Prostate gland (tissue), 2 donors: ENCODE data around the gene CMKLR1. TPM values are rescaled to one million over a fixed set of nuclear protein-coding genes. Genes with fewer than 3 reads are reported as not detected.

Experiments
- DNase-seq: peaks from one replicate; pipeline ENCODE4 v3.0.0-alpha.2; 2019; ENCODE audit warnings: low spot score
- H3K27ac ChIP-seq, 2 donors: fragments of 200-600 bp; sonication (generic); 2 replicates each; pipeline ENCODE4 v1.5.1; 2017 to 2019
- H3K27me3 ChIP-seq: fragments of 200-600 bp; sonication (generic); replicated peaks from 2 replicates; pipeline ENCODE4 v1.5.1; 2019; ENCODE audit not compliant: insufficient read depth
- H3K36me3 ChIP-seq, 2 donors: fragments of 200-600 bp; sonication (generic); 1 replicate in 1 of 2; 2 replicates in 1 of 2; pipeline versions ENCODE4 v1.5.1 to v1.8.1; 2017 to 2019
- H3K4me1 ChIP-seq: fragments of 200-600 bp; sonication (generic); replicated peaks from 2 replicates; pipeline ENCODE4 v1.5.1; 2019
- H3K4me3 ChIP-seq, 2 donors: fragments of 200-600 bp; sonication (generic); 2 replicates each; pipeline ENCODE4 v1.5.1; 2017 to 2019
- H3K9me3 ChIP-seq: fragments of 200-600 bp; sonication (generic); 2 replicates; pipeline ENCODE4 v1.5.1; 2017
- CTCF ChIP-seq, 4 experiments: fragments of 200-600 bp in 2 of 4; fragments of 450-650 bp in 2 of 4; sonication (generic) in 2 of 4; IDR thresholded peaks; 1 replicate in 3 of 4; 2 replicates in 1 of 4; pipeline ENCODE4 v1.5.1; 2016 to 2019; ENCODE audit warnings: antibody characterized with exemption in 4 of 4, mild to moderate bottlenecking in 2 of 4, moderate library complexity in 2 of 4
- POLR2A ChIP-seq: fragments of 450-650 bp; IDR thresholded peaks from one replicate; pipeline ENCODE4 v1.6.1; 2016; ENCODE audit warnings: antibody characterized with exemption, mild to moderate bottlenecking
- POLR2AphosphoS5 ChIP-seq: sonication (generic); formaldehyde crosslinking; IDR thresholded peaks from one replicate; pipeline ENCODE4 v1.6.1; 2017; ENCODE audit warnings: antibody characterized with exemption
- WGBS: methylation state at CpG from one replicate; pipeline ENCODE4 v1.1.5; 2018; 5-methylcytosine and 5-hydroxymethylcytosine counted together
- intact Hi-C: fragments of 100-400 bp; cut with DNase I; formaldehyde crosslinking; loops from one replicate; pipeline ENCODE4 v1.14.2; 2022
- total RNA-seq, 2 donors: library from RNA; depleted of rRNA; stranded (reverse); fragments of >200 nt; gene quantifications; one replicate each; pipeline ENCODE4 v1.1.0, GENCODE V29; 2016

CMKLR1 gene
- total RNA-seq, 2 donors from 2014 or later, result 3.3 to 9.1 TPM

DNA sequence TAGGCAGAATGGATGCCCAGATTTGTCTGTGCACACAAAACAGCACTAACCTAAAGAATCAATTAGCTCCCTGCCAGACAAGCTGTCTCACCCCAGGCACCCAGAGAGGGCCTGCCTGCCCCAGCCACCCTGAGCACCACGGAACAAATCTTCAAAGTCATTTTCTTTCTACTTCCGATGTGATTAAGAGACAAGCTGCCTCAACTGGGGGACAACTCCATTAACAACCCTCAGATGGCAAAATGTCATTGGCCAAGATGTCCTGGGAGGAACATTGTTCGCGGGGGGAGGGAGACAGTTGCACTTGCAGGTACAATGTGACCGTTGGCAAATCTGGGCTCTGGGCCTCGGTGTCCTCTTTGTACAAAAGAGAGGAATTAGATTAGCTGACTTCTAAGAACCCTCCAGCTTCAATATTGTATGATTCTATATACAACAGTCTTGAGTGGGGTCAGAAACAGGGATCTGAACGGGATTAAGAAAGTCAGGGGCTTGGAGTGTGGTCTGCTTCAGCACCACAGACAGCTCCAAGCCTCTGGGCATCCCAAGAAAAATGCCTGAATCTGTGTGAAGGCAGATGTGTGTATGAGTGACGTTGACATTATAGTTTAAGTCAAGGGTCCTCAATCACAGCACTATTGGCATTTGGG lies 42.8 kb upstream of the CMKLR1 start:
- WGBS, result 47% methylated on average over 8 of the region's 8 CpGs
- Histone ChIP-seq H3K4me1 (no peaks in the 10 kb centered on the region), H3K4me3 (no peak overlapping the region), H3K36me3 (no peaks in the 10 kb centered on the region), H3K27me3 (no peaks in the 10 kb centered on the region), H3K9me3 (no peaks in the 10 kb centered on the region), H3K27ac (no peak overlapping the region)
- no peak for DNase-seq
- TF ChIP-seq CTCF (IDR thresholded peaks at IDR 0.05), result no peak
- no peak for TF ChIP-seq POLR2A
- TF ChIP-seq POLR2AphosphoS5, result no peak
- intact Hi-C loops, result no loop called here

GRCh38 chr12:108380382-108380781 lies 41.3 kb upstream of the CMKLR1 start:
- intact Hi-C loops, result no loop called here
- Histone ChIP-seq H3K36me3 (no peaks in the 10 kb centered on the region), H3K27me3 (no peaks in the 10 kb centered on the region), H3K9me3 (no peaks in the 10 kb centered on the region), H3K27ac (no peak overlapping the region), H3K4me3 (no peak overlapping the region), H3K4me1 (no peaks in the 10 kb centered on the region)
- TF ChIP-seq POLR2A, result no peak
- no peak for TF ChIP-seq POLR2AphosphoS5
- TF ChIP-seq CTCF (IDR thresholded peaks at IDR 0.05), result no peak
- no peak for DNase-seq

DNA sequence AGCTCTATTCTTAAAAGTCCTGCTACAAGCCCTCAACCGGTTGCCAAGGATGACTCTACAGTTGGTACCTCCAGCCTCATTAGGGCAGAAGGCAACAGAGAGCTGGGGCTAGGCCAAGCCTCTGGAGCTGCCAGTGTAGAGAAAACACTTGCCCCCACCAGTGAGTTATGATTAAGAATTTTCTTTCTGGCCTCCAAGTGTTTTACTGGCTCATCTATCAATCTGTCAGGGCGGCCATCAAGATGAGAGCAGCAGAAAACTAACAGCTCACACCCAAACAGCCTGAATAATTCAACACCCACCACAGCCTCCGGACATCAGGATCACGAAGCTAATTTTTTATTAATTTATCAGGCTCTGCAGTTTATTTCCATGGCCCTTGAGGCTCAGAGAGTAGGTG lies 40.7 kb upstream of the CMKLR1 start:
- no peaks in the 10 kb centered on the region for H3K36me3 ChIP-seq
- 84% methylated on average over 4 of the region's 4 CpGs for WGBS
- no peak for DNase-seq
- H3K4me3 ChIP-seq, result no peak overlapping the region
- no peaks in the 10 kb centered on the region for H3K27me3 ChIP-seq
- no peaks in the 10 kb centered on the region for H3K4me1 ChIP-seq
- no peak for TF ChIP-seq POLR2AphosphoS5
- no peak for TF ChIP-seq POLR2A
- no peak for TF ChIP-seq CTCF (IDR thresholded peaks at IDR 0.05)
- no peak overlapping the region for H3K27ac ChIP-seq
- no peaks in the 10 kb centered on the region for H3K9me3 ChIP-seq
- intact Hi-C loops, result no loop called here

DNA sequence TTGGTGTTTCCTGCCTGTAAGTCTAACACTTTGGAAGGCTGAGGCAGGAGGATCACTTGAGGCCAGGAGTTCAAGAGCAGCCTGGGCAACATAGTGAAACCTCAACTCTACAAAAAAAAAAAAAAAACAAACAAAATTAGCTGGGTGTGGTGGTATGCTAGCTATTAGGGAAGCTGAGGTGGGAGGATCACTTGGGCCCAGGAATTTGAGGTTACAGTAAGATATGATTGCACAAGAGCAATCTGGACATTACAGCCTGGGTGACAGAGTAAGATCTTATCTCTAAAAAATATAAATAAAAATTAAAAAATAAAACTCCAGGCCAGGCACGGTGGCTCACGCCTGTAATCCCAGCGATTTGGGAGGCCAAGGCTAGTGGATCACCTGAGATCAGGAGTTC lies 39.8 kb upstream of the CMKLR1 start:
- no peaks in the 10 kb centered on the region for H3K27me3 ChIP-seq
- WGBS, result 78% methylated on average over 3 of the region's 3 CpGs
- no peak overlapping the region for H3K27ac ChIP-seq
- no peaks in the 10 kb centered on the region for H3K4me1 ChIP-seq
- H3K36me3 ChIP-seq, result no peaks in the 10 kb centered on the region
- TF ChIP-seq POLR2A (no peak), POLR2AphosphoS5 (no peak), CTCF (IDR thresholded peaks at IDR 0.05) (no peak)
- no peaks in the 10 kb centered on the region for H3K9me3 ChIP-seq
- DNase-seq, result no peak
- intact Hi-C loops, result no loop called here
- no peak overlapping the region for H3K4me3 ChIP-seq

- H3K4me3 ChIP-seq, result no peak overlapping the region
Observed at GRCh38 chr12:108377260-108377659, 38.1 kb upstream of the CMKLR1 start.

More at GRCh38 chr12:108377260-108377659, 38.1 kb upstream of the CMKLR1 start:
- no peaks in the 10 kb centered on the region for H3K36me3 ChIP-seq
- WGBS, result 29% methylated on average over 1 of the region's 1 CpG
- H3K4me1 ChIP-seq, result no peaks in the 10 kb centered on the region
- H3K9me3 ChIP-seq, result no peaks in the 10 kb centered on the region
- H3K27ac ChIP-seq, result no peak overlapping the region
- intact Hi-C loops, result no loop called here
- DNase-seq, result no peak
- no peaks in the 10 kb centered on the region for H3K27me3 ChIP-seq
- TF ChIP-seq CTCF (IDR thresholded peaks at IDR 0.05) (no peak), POLR2A (no peak), POLR2AphosphoS5 (no peak)
